Ishikawa (cell line): ENCODE measurements around the gene GPR17.

Experiments
- CEBPB ChIP-seq: IDR thresholded peaks from 2 replicates; pipeline ENCODE4 v1.6.1; 2012
- CREB1 ChIP-seq: IDR thresholded peaks from 2 replicates; pipeline ENCODE4 v1.6.1; 2012; ENCODE audit warnings: low read depth
- EGR1 ChIP-seq: IDR thresholded peaks from 2 replicates; pipeline ENCODE4 v1.6.1; 2012
- EP300 ChIP-seq: IDR thresholded peaks from 2 replicates; pipeline ENCODE4 v1.6.1; 2012; ENCODE audit warnings: borderline replicate concordance
- FOXM1 ChIP-seq: IDR thresholded peaks from 2 replicates; pipeline ENCODE4 v1.6.1; 2012; ENCODE audit warnings: low read depth, borderline replicate concordance
- MAX ChIP-seq: IDR thresholded peaks from 2 replicates; pipeline ENCODE4 v1.6.1; 2012
- NFIC ChIP-seq: IDR thresholded peaks from 2 replicates; pipeline ENCODE4 v1.6.1; 2012
- RAD21 ChIP-seq: IDR thresholded peaks from 2 replicates; pipeline ENCODE4 v1.6.1; 2012; ENCODE audit warnings: low read depth
- REST ChIP-seq: IDR thresholded peaks from 2 replicates; pipeline ENCODE4 v1.6.1; 2012; ENCODE audit warnings: low read depth, mild to moderate bottlenecking
- TAF1 ChIP-seq: IDR thresholded peaks from 2 replicates; pipeline ENCODE4 v1.6.1; 2012; ENCODE audit warnings: low read depth, mild to moderate bottlenecking
- TCF12 ChIP-seq: IDR thresholded peaks from 2 replicates; pipeline ENCODE4 v1.6.1; 2012; ENCODE audit warnings: low read depth
- TEAD4 ChIP-seq: IDR thresholded peaks from 2 replicates; pipeline ENCODE4 v1.6.1; 2012
- USF1 ChIP-seq: IDR thresholded peaks from 2 replicates; pipeline ENCODE4 v1.6.1; 2012
- YY1 ChIP-seq: IDR thresholded peaks from 2 replicates; pipeline ENCODE4 v1.6.1; 2012; ENCODE audit warnings: low read depth
- ZBTB7A ChIP-seq: IDR thresholded peaks from 2 replicates; pipeline ENCODE4 v1.6.1; 2012; ENCODE audit warnings: low read depth

GPR17 gene

GRCh38 chr2:127675331-127676261 is 29.6 kb downstream of the GPR17 start, which contains the start of gene LIMS2:
LIMS2 (minus strand) TSS chr2:127675530; CDS start chr2:127675024, 506 bp downstream.
- TF ChIP-seq EP300 (no peak), REST (no peak), USF1 (no peak), CEBPB (no peak), CREB1 (no peak), MAX (peak; percentile 20; the same call in 1 of the 2 replicates), NFIC (no peak), EGR1 (no peak; the same call in 1 of the 2 replicates), FOXM1 (no peak), ZBTB7A (peak; percentile 81; the same call in 1 of the 2 replicates), TAF1 (0 out of 2 replicates have a peak, but pooled peaks have one; percentile 8), TEAD4 (peak; percentile 76), TCF12 (no peak), RAD21 (peak; percentile 42; the same call in 1 of the 2 replicates), YY1 (0 out of 2 replicates have a peak, but pooled peaks have one; percentile 36)

GRCh38 chr2:127676906-127677305 is 31.0 kb downstream of the GPR17 start:
- TF ChIP-seq USF1 (no peak), NFIC (no peak), MAX (no peak), YY1 (no peak)

- TF ChIP-seq CEBPB, result no peak
- TF ChIP-seq EP300, result no peak
- no peak for TF ChIP-seq TEAD4
- TF ChIP-seq REST, result no peak
- TF ChIP-seq TCF12, result no peak
- no peak for TF ChIP-seq ZBTB7A
- no peak for TF ChIP-seq MAX
- TF ChIP-seq CREB1, result no peak
- TF ChIP-seq RAD21, result no peak
These were observed 32.6 kb downstream of the GPR17 start for GRCh38 chr2:127678531-127678930.

GRCh38 chr2:127678991-127679390 is 33.0 kb downstream of the GPR17 start:
- TF ChIP-seq TAF1 (no peak), CREB1 (no peak), YY1 (no peak), NFIC (no peak), ZBTB7A (no peak), CEBPB (no peak), TEAD4 (no peak), RAD21 (no peak), FOXM1 (no peak), USF1 (no peak)

GRCh38 chr2:127679680-127680361 is 33.9 kb downstream of the GPR17 start:
- TF ChIP-seq EP300, result no peak
